HCT116 (cell line): ENCODE measurements around the gene SEMA4B. TPM values are rescaled to one million over a fixed set of nuclear protein-coding genes. Genes with fewer than 3 reads are reported as not detected.

Experiments used
- ATAC-seq: fragments of 200-7000 bp; cut with Tn5 transposase; 2 replicates; pipeline ENCODE4 v1.9.1; 2020; ENCODE audit warnings: mild to moderate bottlenecking, moderate library complexity
- BruUV-seq: library from RNA; stranded (reverse); fragments of 400-500 nt; replicated peaks from 2 replicates; lab custom pipeline; 2021; lab: Mats Ljungman, UMichigan
- CTCF ChIA-PET: fragments of 300-600 bp; sonication (Branson Sonifier 250); formaldehyde crosslinking; loops from one replicate; lab custom pipeline; 2021; ENCODE audit warnings: antibody characterized with exemption; lab: Charles Lee
- POLR2A ChIA-PET: fragments of 300-600, 350-600 bp; sonication (Branson Sonifier 250); formaldehyde crosslinking; loops from one replicate; lab custom pipeline; 2021; ENCODE audit warnings: antibody characterized with exemption; lab: Charles Lee
- RAD21 ChIA-PET, 2 experiments: fragments of 300-600 bp; sonication (Branson Sonifier 250); formaldehyde crosslinking; loops; one replicate each; lab custom pipeline; 2023; ENCODE audit warnings: low total read pairs in 2 of 2; ENCODE audit not compliant: uncharacterized antibody in 2 of 2, unreplicated experiment in 2 of 2, low non-redundant PET in 1 of 2; lab: Charles Lee
- DNase-seq: peaks from one replicate; pipeline ENCODE4 v3.0.0-alpha.2; 2010; ENCODE audit warnings: low read depth, low spot score
- H2AFZ ChIP-seq: fragments of 200-600 bp; shearing (Covaris generic), sonication (generic); 2 replicates; pipeline ENCODE4 v1.6.1; 2017; ENCODE audit warnings: low read depth, mixed run types, mixed read lengths, antibody characterized with exemption, low read length; ENCODE audit not compliant: poor library complexity, severe bottlenecking
- H3K27ac ChIP-seq: 2 replicates; pipeline ENCODE4 v1.5.1; 2012; ENCODE audit warnings: low read depth, low read length
- H3K27me3 ChIP-seq: fragments of 200-600 bp; sonication (generic); 2 replicates; pipeline ENCODE4 v1.6.1; 2016; ENCODE audit warnings: mixed run types, low read length, mixed read lengths; ENCODE audit not compliant: insufficient read depth
- H3K36me3 ChIP-seq, 2 experiments: fragments of 200-500 bp in 1 of 2; fragments of 200-600 bp in 1 of 2; sonication (Bioruptor generic) in 1 of 2; sonication (generic) in 1 of 2; 2 replicates each; pipeline versions ENCODE4 v1.5.1 to v1.6.1; 2014 to 2016; ENCODE audit warnings: low read length in 2 of 2, inconsistent platforms in 1 of 2, mixed read lengths in 1 of 2, mixed run types in 1 of 2; ENCODE audit not compliant: insufficient read depth in 2 of 2, control insufficient read depth in 1 of 2
- H3K4me1 ChIP-seq, 2 experiments: fragments of 200-600 bp in 1 of 2; sonication (generic) in 1 of 2; 2 replicates each; pipeline versions ENCODE4 v1.5.1 to v1.6.1; 2012 to 2017; ENCODE audit warnings: low read length in 2 of 2, inconsistent platforms in 1 of 2, mild to moderate bottlenecking in 1 of 2, mixed read lengths in 1 of 2, mixed run types in 1 of 2, moderate library complexity in 1 of 2; ENCODE audit not compliant: insufficient read depth in 2 of 2, control insufficient read depth in 1 of 2
- H3K4me2 ChIP-seq: fragments of 200-600 bp; sonication (generic); 2 replicates; pipeline ENCODE4 v1.6.1; 2017; ENCODE audit warnings: mixed run types, low read length, mixed read lengths
- H3K4me3 ChIP-seq, 2 experiments: fragments of 200-600 bp in 1 of 2; sonication (generic) in 1 of 2; replicated peaks in 1 of 2; 2 replicates each; pipeline ENCODE4 v1.5.1; 2011 to 2016; ENCODE audit warnings: low read length in 2 of 2, control low read depth in 1 of 2, low read depth in 1 of 2, mild to moderate bottlenecking in 1 of 2, mixed read lengths in 1 of 2, mixed run types in 1 of 2
- H3K79me2 ChIP-seq: fragments of 200-600 bp; sonication (generic); 2 replicates; pipeline ENCODE4 v1.6.1; 2017; ENCODE audit warnings: mild to moderate bottlenecking, mixed run types, low read length, moderate library complexity, mixed read lengths; ENCODE audit not compliant: insufficient read depth
- H3K9ac ChIP-seq: fragments of 200-600 bp; sonication (generic); 2 replicates; pipeline ENCODE4 v1.6.1; 2016; ENCODE audit warnings: low read length, mixed read lengths
- H3K9me2 ChIP-seq: fragments of 200-600 bp; sonication (generic), shearing (Covaris generic); 2 replicates; pipeline ENCODE4 v1.6.1; 2017; ENCODE audit warnings: mixed run types, mild to moderate bottlenecking, moderate library complexity; ENCODE audit not compliant: insufficient read depth
- H3K9me3 ChIP-seq, 2 experiments: fragments of 200-500 bp in 1 of 2; fragments of 200-600 bp in 1 of 2; sonication (Bioruptor generic) in 1 of 2; sonication (generic) in 1 of 2; 2 replicates each; pipeline ENCODE4 v1.6.1; 2014 to 2017; ENCODE audit warnings: low read length in 2 of 2, mixed read lengths in 2 of 2, inconsistent platforms in 1 of 2, low read depth in 1 of 2, mild to moderate bottlenecking in 1 of 2, mixed run types in 1 of 2, moderate library complexity in 1 of 2; ENCODE audit not compliant: control insufficient read depth in 1 of 2, insufficient read depth in 1 of 2
- H4K20me1 ChIP-seq: fragments of 200-600 bp; sonication (generic), shearing (Covaris generic); 2 replicates; pipeline ENCODE4 v1.6.1; 2017; ENCODE audit warnings: mixed run types, mild to moderate bottlenecking, moderate library complexity; ENCODE audit not compliant: insufficient read depth
- POLR2AphosphoS5 ChIP-seq: IDR thresholded peaks from 2 replicates; pipeline ENCODE4 v1.6.1; 2011; ENCODE audit warnings: mild to moderate bottlenecking, low read depth, low read length, moderate library complexity
- SP1 ChIP-seq: IDR thresholded peaks from 2 replicates; pipeline ENCODE4 v1.6.1; 2012; ENCODE audit warnings: low read depth
- TCF7L2 ChIP-seq: IDR thresholded peaks from 2 replicates; pipeline ENCODE4 v1.7.0; 2011; ENCODE audit warnings: borderline replicate concordance, inconsistent platforms; ENCODE audit not compliant: insufficient read depth, insufficient read length; ENCODE audit errors: extremely low read depth
- ZFX ChIP-seq: fragments of 450-650 bp; IDR thresholded peaks from 2 replicates; pipeline ENCODE4 v1.6.1; 2017
- ZNF274 ChIP-seq: fragments of 200-500 bp; sonication (Bioruptor generic); IDR thresholded peaks from 2 replicates; pipeline ENCODE4 v1.6.1; 2014; ENCODE audit warnings: mild to moderate bottlenecking, low read depth, low read length, inconsistent platforms
- intact Hi-C: fragments of 100-400 bp; cut with micrococcal nuclease; formaldehyde crosslinking; loops from 2 replicates; pipeline ENCODE4 v1.10.0; 2022
- total RNA-seq: library from RNA; stranded (reverse); gene quantifications from one replicate; pipeline ENCODE4 v1.2.1, GENCODE V29; 2021; ENCODE audit not compliant: unreplicated experiment
- TF ChIP-seq, protein P1 (sequence below): IDR thresholded peaks from 2 replicates; pipeline ENCODE4 v1.6.1; 2012
- TF ChIP-seq, protein P2 (sequence below), 3 experiments: fragments of 200-600 bp in 1 of 3; sonication (generic) in 1 of 3; IDR thresholded peaks in 2 of 3; conservative IDR thresholded peaks in 1 of 3; 2 replicates each; pipeline ENCODE4 v1.5.1; 2012 to 2017; ENCODE audit warnings: low read depth in 2 of 3, low read length in 2 of 3, antibody characterized with exemption in 1 of 3, borderline replicate concordance in 1 of 3, control low read depth in 1 of 3, mild to moderate bottlenecking in 1 of 3, mixed read lengths in 1 of 3, mixed run types in 1 of 3, moderate library complexity in 1 of 3; ENCODE audit not compliant: insufficient read depth in 1 of 3

Gene SEMA4B
- total RNA-seq, 1 experiment from 2014 or later = 98.6 TPM

GRCh38 chr15:90214553-90215196, 13.5 kb downstream of the SEMA4B start:
- ATAC-seq = no peak
- peak overlapping the region; percentile 99 for H3K27ac ChIP-seq

More at GRCh38 chr15:90214553-90215196, 13.5 kb downstream of the SEMA4B start:
- no peak for TF ChIP-seq ZFX
- no peak for TF ChIP-seq POLR2AphosphoS5
- TF ChIP-seq, protein P1, sequence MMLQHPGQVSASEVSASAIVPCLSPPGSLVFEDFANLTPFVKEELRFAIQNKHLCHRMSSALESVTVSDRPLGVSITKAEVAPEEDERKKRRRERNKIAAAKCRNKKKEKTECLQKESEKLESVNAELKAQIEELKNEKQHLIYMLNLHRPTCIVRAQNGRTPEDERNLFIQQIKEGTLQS = no peak
- no peak for TF ChIP-seq TCF7L2
- TF ChIP-seq ZNF274 = no peak
- TF ChIP-seq, protein P2, sequence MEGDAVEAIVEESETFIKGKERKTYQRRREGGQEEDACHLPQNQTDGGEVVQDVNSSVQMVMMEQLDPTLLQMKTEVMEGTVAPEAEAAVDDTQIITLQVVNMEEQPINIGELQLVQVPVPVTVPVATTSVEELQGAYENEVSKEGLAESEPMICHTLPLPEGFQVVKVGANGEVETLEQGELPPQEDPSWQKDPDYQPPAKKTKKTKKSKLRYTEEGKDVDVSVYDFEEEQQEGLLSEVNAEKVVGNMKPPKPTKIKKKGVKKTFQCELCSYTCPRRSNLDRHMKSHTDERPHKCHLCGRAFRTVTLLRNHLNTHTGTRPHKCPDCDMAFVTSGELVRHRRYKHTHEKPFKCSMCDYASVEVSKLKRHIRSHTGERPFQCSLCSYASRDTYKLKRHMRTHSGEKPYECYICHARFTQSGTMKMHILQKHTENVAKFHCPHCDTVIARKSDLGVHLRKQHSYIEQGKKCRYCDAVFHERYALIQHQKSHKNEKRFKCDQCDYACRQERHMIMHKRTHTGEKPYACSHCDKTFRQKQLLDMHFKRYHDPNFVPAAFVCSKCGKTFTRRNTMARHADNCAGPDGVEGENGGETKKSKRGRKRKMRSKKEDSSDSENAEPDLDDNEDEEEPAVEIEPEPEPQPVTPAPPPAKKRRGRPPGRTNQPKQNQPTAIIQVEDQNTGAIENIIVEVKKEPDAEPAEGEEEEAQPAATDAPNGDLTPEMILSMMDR (IDR thresholded peaks at IDR 0.05 in 2 of 3, conservative IDR thresholded peaks at IDR 0.05 in 1 of 3; ENCODE audit: borderline replicate concordance in 1 of 3, insufficient read depth in 1 of 3, low read depth in 2 of 3, low read length in 2 of 3) = peak in 2 of 3 experiments; percentile 51 to 54; a peak in 4 of 6 replicates
- no peak for TF ChIP-seq SP1
- TF ChIP-seq, all 23 proteins: peak for 1
- ChIA-PET RAD21 (interaction anchor here (0.6 to 1.2 kb wide), 3 partner anchors 12 to 68 kb away, joined by 3 to 7 read pairs (median 3); partner anchors contain the start of gene TTLL13 (in 1 of the 2)), CTCF (interaction anchor here (0.7 to 2.2 kb wide), 10 partner anchors 11 to 886 kb away, joined by 3 to 15 read pairs (median 4); partner anchors contain the start of genes CIB1 and GDPGP1), POLR2A (interaction anchor here (0.8 to 1.0 kb wide), 2 partner anchors 19 to 47 kb away, joined by 3 read pairs; partner anchors contain the start of gene GDPGP1)
- Histone ChIP-seq H3K79me2 (peaks cover 74% of the 10 kb centered on the region), H3K4me2 (peak overlapping the region; percentile 19), H2AFZ (no peak overlapping the region), H3K4me1 (peaks cover 53 to 67% of the 10 kb centered on the region in 2 experiments), H3K9me2 (no peaks in the 10 kb centered on the region), H4K20me1 (no peaks in the 10 kb centered on the region), H3K9ac (no peak overlapping the region), H3K9me3 (no peaks in the 10 kb centered on the region), H3K27me3 (no peaks in the 10 kb centered on the region), H3K36me3 (peaks cover 0 to 11% of the 10 kb centered on the region in 2 experiments; a peak in 1 of 4 replicates), H3K4me3 (no peak overlapping the region)
- DNase-seq = no peak
- no TSS peak for BruUV-seq
- intact Hi-C loops = loop anchor here (10.0 kb wide), 1 partner anchor 470 kb away; no protein-coding TSS in a partner anchor
